ENCODE measurements around the gene CHD5.
"Not testable (repeated sequence)": the region's sequence is repeated elsewhere in the genome, so short reads cannot be mapped to it uniquely, and the experiment has no call there.

The CHD5 gene

DNA sequence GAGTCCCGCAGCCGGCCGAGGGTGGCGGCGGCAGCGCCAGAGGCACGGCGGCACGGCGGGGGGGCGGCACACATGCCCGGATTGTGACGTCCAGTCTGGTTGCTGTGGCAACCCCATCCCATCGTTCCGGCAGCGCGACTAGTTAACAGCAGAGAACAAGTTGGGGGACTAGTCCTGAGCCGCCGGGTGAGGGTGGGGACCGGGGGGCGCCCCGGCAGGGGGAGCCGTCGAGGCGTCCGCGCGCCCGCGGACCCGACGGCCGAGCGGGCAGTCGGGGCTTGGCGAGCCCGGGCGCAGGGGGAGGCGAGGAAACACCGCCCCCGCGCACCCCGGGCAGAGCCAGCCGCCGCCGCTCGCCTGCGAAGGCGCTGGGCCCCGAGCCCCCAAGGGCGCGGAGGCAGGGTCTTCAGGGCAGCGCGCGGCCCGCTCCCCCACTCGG, at the start of gene CHD5:
Gene CHD5, minus strand, starts transcription at position 54 of the 439 bp plus-strand sequence. CDS start 298 bp downstream, outside the sequence.
- DNase-seq (ENCODE audit: low read depth): no peak

DNA sequence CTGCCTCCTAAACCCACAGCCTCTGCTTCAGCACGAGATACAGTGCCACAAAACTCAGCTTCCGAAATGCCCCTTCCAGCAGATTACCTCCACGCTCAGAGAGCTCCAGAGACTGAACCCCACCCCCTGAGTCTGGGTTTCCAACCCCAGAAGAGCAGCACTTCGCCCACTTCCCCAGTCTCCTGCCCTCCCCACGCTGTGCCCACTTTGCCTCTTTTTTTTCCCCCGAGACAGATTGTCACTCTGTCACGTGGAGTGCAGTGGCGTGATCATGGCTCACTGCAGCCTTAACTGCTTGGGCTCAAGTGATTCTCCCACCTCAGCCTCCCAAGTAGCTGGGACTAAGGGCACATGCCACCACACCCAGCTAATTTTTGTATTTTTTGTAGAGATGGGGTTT, 45.5 kb upstream of the CHD5 start:
- no peak for DNase-seq (ENCODE audit: low read depth)

DNA sequence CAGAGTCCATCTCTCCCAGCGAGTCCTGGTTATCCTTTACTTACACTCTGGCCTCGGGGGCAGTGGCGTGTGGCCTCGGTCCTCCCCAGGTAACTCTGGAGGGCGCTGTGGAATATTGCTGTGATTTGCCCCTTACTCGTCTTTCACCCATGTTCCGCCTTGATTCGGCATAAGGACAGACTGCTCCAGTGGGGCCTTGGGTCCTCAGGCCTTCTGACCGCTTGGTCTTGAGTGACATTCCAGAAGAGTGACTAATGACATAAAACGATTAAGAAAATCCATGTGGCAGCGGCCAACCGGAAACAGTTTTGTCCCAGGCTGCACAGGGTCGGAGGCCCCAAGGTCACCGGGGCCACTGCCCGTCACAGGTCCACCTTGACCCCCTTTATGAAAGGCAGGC, 44.6 kb upstream of the CHD5 start:
- DNase-seq (ENCODE audit: low read depth): no peak

- no peak for DNase-seq (ENCODE audit: low read depth)
These were observed 43.5 kb upstream of the CHD5 start for GRCh38 chr1:6223617-6224016.

GRCh38 chr1:6222636-6223035, 42.5 kb upstream of the CHD5 start:
- DNase-seq (ENCODE audit: low read depth): no peak

GRCh38 chr1:6221210-6221784, 41.2 kb upstream of the CHD5 start:
- no peak for DNase-seq (ENCODE audit: low read depth)

GRCh38 chr1:6220236-6220635, 40.1 kb upstream of the CHD5 start:
- no peak for DNase-seq (ENCODE audit: low read depth)

DNA sequence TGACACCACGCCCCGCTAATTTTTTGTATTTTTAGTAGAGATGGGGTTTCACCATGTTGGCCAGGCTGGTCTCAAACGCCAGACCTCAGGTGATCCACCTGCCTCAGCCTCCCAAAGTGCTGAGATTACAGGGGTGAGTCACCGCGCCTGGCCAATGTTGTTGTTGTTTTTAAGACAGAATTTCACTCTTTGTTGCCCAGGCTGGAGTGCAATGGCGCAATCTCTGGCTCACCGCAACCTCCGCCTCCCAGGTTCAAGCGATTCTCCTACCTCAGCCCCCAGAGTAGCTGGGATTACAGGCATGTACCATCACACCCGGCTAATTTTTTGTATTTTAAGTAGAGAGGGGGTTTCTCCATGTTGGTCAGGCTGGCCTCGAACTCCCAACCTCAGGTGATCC, 39.5 kb upstream of the CHD5 start:
- DNase-seq (ENCODE audit: low read depth): not testable (repeated sequence)

DNA sequence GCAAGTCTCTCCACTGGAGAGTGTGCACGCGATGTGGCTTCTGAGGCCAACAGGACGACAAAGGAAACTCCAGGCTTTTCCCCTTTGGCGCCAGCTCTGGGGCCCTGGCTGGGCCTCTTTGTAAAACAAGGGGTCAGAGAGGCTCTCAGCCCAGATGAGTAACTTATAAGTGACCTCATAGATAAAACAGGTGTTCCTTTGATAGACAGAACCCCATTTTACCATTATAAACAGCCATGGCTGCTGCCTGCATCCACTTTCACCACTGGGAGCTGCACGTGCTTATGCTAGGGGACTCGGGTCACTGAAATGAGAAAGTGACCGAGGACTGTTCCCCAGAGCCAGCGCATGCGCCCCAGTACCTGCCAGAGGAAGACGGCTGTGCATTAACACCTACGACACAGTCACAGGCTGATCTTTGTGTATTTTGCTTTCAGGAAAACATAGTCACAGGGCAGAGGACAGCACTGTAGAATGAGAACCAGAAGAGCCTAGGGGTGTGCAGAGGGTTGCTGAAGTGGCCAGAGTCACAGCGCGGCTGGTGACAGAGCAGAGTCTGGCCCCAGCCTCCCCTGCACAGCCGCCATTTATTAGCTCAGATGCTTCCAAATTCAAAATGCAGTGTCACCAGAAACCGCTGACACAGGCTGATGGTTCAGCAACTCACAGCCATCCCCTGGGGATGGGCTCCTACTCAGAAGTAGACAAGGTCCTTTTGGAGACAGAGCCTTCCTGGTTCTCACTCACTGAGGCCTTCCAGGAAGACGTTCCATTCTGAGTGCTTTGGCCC, 38.4 kb upstream of the CHD5 start:
- no peak for DNase-seq (ENCODE audit: low read depth)

GRCh38 chr1:6212193-6212959, 32.3 kb upstream of the CHD5 start:
- DNase-seq (ENCODE audit: low read depth): no peak

DNA sequence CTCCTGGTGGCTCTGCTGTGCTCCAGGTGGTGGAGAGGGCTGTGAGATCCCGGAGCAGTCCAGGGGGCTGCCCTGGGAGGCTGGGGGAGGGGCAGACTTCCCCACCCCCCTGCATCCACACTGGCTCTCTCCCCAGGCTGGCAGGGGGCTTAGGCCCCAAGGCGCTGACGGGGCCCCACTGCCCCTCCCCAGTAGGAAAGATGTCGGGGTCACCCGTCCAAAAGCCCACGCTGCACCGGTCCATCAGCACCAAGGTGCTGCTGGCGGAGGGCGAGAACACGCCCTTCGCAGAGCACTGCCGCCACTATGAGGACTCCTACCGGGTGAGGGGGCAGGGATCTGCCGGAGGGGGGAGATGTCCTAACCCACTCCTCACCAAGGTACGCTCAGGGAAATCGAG, 31.6 kb upstream of the CHD5 start:
- DNase-seq (ENCODE audit: low read depth): no peak

GRCh38 chr1:6210591-6211355, 30.7 kb upstream of the CHD5 start:
- DNase-seq (ENCODE audit: low read depth): no peak

DNA sequence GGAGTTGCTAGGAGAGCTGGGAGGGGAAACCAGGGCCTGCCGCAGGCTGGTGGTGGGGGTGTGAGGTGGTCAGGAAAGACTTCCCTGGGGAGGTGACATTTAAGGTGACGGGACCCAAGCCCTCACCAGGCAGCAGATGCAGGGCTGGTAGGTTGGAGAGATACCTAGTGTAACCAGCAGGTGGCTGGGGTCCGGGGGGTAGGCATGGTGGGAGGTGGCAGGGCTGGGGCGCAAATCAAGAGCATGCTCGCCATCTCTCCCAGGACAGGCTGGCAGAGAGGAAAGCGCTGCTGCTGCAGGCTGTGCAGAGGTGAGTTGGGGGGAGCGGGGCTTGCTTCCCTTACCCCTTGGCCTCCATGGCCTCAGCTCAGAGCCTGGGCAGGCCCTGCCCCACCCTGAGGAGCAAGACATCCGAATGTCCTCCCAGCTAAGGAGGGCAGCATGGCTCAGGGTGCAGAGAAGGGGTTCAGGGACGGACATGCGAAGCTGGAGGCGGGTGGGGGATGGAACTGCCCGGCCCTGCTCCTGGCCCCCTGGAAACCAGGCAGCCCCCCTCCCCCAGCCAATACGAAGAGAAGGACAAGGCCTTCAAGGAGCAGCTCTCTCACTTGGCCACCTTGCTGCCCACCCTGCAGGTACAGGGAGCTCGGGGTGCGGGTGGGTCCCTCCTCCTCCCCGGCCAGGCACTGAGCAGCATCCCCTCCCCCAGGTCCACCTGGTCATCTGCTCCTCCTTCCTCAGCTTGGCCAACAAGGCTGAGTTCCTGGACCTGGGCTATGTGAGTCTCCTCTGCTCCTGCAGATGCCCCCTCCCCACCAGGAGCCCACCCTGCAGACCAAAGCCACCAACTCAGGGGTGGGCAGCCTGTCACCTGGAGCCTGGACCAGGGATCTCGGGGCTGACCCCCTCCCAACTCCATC, 29.8 kb upstream of the CHD5 start:
- no peak for DNase-seq (ENCODE audit: low read depth)

GRCh38 chr1:6208723-6209660, 28.9 kb upstream of the CHD5 start:
- DNase-seq (ENCODE audit: low read depth): no peak

DNA sequence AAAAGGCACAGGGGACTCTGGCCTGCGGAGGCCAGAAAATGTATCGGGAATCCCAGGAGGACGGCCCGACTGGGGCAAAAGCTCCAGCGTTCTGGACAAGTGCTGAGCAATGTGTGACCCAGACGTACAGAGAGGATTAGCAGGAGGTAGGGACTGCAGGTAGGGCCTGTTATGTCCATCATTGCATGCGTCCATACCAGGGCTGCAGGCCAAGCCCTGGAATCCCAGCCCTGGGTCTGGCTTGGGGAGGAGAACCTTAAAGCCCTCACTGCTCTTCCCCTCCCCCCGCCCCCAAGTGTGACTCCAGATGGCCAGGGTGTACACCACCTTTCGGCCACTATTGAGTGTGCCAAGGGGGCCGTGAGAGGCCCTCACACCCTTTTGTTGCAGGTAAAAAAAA, 27.8 kb upstream of the CHD5 start:
- no peak for DNase-seq (ENCODE audit: low read depth)

DNA sequence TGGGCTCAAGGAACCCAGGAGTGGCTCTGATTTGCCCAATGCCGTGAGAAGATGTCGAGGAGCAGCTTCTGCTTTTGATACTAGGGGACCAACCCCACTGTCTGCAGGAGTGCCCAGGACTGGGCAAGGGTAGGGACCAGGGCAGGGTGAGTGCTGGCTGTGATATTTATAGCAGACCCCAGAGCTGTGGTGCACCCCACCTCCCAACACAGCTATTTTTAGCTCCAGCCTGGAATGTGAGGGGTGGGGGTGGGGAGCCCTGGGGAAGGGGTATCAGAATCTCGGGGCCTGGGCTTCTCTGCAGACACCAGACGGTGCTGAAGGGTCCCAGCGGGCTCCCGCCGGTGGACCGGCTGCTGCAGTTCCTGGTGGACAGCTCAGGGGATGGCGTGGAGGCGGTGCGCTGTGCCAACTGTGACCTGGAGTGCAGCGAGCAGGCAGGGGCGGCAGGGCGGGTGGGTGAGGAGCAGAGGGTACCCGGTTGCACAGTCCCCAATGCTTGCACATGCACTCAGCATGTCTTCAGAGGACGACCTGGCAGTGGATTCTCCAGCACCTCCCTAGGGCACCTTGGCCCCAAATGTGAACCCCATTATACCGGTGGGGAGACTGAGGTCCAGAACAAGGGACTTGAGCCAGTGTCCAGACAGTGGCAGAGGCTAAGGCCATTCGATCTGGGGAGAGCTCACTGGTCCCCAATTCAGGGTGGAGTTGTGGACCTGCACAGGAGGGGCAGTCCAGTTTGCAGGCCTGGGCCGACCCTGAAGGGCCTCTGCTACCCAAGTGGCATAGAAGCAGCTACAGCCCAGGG, 27.2 kb upstream of the CHD5 start:
- DNase-seq (ENCODE audit: low read depth): no peak

DNA sequence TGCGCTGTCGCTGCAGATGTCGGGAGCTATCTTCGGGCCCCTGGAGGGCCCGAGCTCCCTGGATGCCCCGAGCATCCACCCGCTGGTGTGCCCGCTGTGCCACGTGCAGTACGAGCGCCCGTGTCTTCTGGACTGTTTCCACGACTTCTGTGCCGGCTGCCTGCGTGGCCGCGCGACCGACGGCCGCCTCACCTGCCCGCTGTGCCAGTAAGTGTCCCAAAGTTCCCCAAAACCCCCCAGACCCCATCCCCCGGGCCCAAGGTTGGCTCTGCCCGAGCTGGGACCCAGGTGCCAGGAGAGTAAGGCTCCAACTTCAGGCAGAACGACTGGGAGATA, 26.4 kb upstream of the CHD5 start:
- no peak for DNase-seq (ENCODE audit: low read depth)

- DNase-seq (ENCODE audit: low read depth): peak; percentile 37
These were observed 25.9 kb upstream of the CHD5 start, which contains the start of gene RNF207 for GRCh38 chr1:6205849-6206519. Gene RNF207, plus strand, starts transcription at chr1:6206119. Its CDS starts 417 bp downstream, at chr1:6206536.

DNA sequence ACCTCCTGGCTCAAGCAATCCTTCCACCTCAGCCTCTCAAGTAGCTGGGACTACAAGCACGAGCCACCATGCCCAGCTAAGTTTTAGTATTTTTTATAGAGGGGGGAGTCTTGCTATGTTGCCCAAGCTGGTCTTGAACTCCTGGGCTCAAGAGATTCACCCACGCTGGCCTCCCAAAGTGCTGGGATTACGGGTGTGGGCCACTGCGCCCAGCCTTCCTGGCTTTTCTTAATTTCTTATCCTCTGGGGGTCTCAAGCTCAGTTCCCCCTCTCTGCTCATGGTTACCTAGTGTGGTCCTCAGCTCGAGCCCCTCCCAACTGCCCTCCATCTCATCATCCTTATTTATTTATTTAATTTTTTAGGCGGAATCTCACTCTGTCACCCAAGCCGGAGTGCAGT, 22.1 kb upstream of the CHD5 start:
- no peak for DNase-seq (ENCODE audit: low read depth)
